GM12801 (cell line): ENCODE data around the gene LRIT3.

Experiments
- CTCF ChIP-seq: IDR thresholded peaks from one replicate; pipeline ENCODE4 v1.5.1; 2011; ENCODE audit warnings: control low read depth; ENCODE audit not compliant: insufficient read length; ENCODE audit errors: extremely low read depth

The LRIT3 gene

DNA sequence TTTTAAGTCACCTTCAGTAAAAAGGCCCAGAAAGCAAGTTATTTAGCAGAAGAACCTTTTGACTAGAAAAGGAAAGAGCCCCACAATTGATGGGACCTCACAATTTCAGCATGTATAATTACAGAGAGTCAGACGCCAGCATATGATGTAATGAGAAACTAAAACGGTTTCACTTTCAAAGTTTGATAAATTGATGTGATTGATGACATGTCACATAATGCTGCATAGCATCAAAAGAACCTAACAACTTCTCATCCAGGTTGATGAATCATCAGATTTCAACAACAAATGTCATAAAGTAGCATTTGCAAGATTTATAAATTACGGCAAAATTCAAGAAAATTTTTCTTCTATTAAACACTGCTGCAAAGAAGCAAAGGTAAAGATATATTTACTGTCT, 36.2 kb upstream of the LRIT3 start:
- TF ChIP-seq CTCF = no peak

DNA sequence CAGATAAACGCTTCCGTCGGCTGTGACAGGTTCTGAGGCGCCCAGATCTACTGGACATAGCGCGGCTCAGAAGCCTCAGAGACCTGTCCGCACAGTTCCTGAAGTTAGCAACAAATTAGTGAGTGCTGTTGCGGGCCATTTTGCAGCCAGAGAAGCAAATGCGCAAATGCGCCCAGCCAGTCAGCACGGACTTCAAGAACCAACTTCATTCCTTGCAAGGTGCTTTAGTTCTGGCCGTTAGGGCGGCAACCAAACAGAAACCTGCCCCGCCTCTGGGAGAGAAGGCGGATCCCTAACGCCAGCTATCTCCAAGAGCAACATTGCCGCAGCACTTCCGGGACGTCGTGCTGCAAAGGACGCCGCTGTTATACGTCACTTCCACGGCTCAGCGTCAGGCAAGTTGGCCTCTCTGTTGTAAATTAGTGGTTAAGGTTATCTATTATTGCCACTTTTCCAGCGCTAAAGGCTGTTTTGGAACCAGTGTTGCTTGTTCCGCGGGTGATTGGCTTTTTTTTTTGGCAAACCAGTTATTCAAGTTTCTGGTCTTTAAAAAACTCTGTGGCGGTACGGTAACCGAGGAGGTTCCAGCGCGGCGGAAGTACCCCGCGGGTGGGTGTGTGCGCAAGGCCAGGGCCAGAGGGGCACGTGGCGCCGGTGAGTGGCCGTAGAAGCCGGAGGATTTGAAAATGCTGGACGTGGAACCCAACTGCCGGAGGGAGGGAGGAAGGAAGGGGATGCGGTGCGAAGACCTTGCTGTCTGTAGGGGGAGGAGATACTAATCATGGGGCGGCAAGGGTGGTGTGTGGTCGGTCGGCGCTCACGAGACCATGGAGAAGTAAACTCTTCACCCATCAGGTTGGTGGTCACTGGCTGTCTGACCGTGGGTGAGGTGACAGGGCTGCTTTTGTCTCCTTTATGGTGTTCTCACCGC, 32.5 kb upstream of the LRIT3 start, which contains the start of gene GAR1:
TSS of gene GAR1 (plus strand) at position 612 of the 931 bp plus-strand sequence. CDS start 403 bp downstream, outside the sequence.
- TF ChIP-seq CTCF = no peak

- TF ChIP-seq CTCF = no peak
Observed at GRCh38 chr4:109816082-109816442, 31.8 kb upstream of the LRIT3 start.

GRCh38 chr4:109816894-109817293, 31.0 kb upstream of the LRIT3 start:
- no peak for TF ChIP-seq CTCF

- no peak for TF ChIP-seq CTCF
Observed at GRCh38 chr4:109818268-109818667, 29.6 kb upstream of the LRIT3 start.

GRCh38 chr4:109820563-109820962, 27.3 kb upstream of the LRIT3 start:
- no peak for TF ChIP-seq CTCF

DNA sequence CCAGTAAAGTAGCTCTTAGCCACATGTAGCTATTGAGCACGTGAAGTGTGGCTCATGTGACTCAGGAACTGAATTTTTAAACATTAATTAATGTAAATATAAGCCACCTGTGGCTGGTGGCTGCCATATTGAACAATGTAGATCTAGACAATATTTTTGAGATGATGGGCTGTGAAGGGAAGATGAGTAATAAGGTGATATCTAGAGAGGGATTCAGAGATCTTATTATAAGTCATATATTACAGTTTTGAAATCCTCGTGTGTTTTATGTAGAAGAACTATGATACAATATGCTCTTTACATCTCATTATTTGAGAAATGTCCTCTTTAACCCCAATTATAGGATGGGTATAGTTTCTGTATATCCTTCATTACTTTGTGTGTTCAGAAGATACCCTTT, 26.7 kb upstream of the LRIT3 start:
- no peak for TF ChIP-seq CTCF
